HG03442 (cell line): ENCODE measurements around the gene RNF13.
A peak's percentile ranks its signal among the peaks of the same experiment; 100 is the strongest.

ENCODE experiments used
- ATAC-seq: cut with Tn5 transposase; IDR thresholded peaks from one replicate; pipeline ENCODE4 v1.9.1; 2021; ENCODE audit warnings: mild to moderate bottlenecking, moderate library complexity; ENCODE audit not compliant: unreplicated experiment

The RNF13 gene, protein sequence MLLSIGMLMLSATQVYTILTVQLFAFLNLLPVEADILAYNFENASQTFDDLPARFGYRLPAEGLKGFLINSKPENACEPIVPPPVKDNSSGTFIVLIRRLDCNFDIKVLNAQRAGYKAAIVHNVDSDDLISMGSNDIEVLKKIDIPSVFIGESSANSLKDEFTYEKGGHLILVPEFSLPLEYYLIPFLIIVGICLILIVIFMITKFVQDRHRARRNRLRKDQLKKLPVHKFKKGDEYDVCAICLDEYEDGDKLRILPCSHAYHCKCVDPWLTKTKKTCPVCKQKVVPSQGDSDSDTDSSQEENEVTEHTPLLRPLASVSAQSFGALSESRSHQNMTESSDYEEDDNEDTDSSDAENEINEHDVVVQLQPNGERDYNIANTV

DNA sequence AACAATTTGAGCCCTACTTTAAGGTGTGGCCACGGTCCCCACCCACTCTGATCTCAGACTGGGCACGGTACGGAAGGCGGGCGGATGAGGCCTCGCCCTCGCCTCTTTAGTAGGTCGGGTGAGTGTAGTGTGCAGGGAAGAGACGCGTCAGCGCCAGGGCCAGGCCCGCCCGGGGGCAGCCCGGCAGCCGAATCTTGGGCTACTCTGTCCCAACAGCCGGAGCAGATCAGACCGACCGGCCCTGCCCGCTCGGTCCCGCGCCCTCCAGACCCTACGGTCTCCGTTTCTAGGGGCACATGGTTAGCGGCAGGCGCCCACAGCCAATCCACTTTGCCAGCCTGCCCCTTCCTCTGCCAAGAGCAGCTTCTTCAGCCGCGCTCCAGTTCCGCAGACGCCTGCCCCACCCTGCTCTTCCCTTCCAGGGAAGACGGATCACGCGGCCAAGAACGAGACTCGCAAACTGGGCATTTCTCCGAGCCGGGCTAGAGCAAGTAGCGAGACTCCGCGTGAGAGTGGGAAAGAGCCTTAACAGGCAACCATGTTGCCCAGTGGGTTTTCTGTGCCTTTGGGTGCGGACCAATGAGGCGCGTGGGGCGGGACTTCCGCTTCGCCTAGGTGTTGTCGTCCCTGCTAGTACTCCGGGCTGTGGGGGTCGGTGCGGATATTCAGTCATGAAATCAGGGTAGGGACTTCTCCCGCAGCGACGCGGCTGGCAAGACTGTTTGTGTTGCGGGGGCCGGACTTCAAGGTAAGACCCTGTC, at the start of gene RNF13:
RNF13 (plus strand) TSS at position 610 of the 761 bp plus-strand sequence. CDS start 32,812 bp downstream, outside the sequence.
- ATAC-seq = peak; percentile 89

DNA sequence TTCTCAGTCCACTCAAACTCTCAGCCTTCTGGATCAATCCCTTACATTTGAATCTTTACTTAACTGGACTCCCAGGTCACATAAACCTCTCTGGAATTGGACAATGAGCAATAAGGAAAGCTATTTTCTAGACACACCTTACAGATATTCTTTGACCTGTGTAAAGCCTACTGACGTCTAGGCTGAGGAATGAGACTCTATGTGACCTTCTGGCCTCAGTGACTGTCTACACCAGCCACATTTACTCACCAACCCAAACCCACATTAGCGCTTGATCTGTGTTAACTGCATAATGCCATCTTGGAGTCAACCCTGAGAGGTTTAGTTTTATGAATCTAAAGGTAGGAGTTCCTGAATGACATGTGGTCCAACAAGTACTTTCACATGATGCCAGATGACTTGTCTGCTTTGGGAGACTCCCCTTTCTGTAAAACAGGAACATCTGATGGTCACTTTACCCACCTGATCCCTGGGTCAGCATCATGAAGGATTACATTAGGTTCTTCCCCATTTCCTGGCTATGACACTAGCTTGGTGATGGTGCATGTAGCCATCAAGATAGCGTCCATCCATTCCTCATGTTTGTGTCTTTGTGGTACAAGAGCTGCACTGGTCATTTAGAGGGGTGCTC, 49.3 kb upstream of the RNF13 start:
- ATAC-seq = no peak

DNA sequence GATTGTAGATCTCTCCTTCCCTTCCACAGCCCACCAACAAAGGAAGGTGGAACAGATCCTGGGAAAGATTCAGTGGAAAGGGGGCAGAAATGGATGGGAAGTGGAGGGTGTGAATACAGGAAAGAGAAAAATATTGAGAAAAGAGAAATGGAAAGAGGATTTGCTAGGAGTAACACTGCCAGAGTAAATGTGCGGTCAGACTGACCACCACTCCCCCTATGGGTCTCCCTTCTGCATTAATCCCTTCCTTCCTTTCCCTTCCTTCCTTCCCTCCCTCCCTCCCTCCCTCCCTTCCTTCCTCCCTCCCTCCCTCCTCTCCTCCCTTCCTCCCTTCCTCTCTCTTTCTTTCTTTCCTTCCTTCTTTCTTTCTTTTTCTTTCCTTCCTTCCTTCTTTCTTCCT, 48.7 kb upstream of the RNF13 start:
- ATAC-seq = no peak

DNA sequence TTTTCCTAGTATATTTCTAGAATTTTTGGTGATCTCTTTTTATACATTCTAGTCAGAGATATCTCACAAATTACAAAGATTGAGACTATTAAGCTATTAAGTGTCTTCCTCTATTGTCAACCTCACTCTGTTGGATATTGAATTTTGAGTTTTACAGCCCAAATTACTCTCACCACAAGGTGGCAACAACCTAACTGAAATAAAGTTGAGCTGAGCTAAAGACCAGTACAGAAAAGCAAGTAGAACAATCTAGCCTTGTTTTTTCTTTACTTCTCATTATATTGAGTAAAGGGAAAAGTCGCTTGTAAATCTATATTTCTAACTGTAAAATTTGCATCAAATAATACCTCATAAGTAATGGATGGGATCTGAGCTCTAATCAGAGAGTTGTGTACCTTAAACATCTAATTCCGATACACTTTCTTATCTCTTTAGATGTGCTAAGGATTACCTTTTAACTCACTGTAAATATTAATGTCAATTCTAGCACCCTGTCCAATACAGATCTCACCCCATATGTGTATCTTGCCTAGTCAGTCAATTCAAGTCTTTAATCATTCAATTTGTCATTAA, 47.2 kb upstream of the RNF13 start:
- ATAC-seq = no peak

DNA sequence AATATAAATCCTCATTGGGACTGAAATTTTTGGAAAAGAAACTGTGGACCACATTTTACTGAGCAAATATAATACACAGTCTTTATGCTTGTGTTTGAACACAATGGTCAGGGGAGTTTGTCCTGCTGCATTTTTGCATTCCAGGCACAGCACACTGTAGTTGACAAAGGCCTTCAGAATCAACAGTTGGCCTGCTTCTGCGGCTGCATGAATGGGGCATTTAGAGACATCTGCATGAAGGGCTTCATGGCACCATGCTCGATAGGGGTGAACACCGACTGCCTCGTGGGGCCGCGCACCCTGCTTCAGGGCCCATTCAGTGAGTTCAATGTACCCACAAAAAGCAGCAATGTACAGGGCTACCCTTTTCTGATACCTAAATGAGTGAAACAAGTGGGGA, 45.3 kb upstream of the RNF13 start:
- ATAC-seq = no peak

DNA sequence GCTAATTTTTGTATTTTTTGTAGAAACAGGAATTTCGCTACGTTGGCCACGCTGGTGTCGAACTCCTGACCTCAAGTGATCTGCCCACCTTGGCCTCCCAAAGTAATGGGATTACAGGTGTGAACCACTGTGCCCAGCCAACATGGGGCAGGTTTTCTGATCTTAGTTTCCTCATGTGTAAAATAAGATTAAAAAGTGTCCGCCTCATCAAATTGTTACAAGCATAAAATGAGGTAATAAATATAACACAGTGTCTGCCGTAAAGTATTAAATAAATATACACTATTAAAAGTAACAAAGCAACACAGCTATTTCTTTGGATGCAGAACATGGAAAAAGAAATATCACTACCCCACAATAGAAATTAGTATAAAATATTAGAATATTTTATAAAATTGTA, 44.3 kb upstream of the RNF13 start:
- no peak for ATAC-seq

DNA sequence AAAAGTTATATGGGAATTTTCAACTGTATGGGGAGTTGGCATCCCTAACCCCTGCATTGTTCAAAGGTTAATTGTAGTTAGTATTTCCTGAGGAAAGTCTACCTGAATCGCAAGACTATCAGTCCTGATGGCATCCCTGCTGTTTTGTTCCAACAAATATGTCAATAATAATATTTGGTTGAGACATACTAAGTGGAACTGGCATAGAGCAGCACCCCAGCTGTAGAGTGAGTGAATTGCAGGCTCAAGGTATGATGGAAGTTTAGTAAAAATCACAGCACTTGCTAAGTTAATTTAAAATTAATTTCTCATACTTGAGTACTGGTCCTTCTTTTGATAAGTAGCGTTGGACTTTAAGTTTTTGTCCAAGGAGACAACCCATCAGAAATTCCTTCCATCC, 42.8 kb upstream of the RNF13 start:
- no peak for ATAC-seq

DNA sequence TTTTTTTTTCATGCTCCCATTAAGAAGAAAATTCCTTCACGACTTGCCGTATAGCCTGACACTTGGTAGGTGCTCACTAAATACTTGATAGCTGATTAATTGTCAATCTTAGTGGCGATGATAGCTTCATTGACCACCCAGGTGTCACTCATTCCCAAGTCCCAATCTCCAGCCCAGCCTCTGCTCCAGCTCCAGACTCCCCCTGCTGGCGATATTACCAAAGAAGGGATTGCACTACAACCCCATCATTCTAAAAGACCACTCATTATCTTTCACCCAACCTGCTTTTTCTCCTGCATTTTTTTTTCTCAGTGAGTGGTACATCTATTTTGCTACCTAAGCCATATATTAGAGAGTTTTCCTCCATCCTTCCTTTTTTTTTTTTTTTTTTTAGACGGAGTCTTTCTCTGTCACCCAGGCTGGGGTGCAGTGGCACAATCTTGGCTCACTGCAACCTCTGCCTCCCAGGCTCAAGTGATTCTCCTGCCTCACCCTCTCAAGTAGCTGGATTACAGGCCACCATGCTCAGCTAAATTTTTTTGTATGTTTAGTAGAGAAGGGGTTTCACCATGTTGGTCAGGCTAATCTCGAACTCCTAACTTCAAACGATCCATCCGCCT, 41.3 kb upstream of the RNF13 start:
- ATAC-seq = no peak

DNA sequence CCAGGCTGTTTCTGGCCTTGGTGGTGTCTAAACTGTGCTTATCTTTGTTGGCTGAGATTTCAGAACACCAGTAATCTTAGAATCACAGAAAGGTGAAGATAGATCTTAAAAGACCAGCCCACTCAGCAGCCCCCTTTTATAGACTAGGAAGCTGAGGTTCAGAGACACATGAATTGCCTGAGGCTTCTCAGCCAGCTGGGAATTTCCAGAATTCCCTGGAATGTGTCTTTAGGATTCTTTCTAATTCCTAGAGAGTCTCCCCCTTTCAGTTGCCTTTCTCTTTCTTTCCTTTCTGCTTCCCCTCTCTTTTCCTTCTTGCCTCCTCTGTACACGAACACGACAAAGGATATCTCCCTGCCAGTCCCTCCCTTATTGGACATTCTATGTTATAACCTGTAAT, 40.2 kb upstream of the RNF13 start:
- ATAC-seq = no peak

DNA sequence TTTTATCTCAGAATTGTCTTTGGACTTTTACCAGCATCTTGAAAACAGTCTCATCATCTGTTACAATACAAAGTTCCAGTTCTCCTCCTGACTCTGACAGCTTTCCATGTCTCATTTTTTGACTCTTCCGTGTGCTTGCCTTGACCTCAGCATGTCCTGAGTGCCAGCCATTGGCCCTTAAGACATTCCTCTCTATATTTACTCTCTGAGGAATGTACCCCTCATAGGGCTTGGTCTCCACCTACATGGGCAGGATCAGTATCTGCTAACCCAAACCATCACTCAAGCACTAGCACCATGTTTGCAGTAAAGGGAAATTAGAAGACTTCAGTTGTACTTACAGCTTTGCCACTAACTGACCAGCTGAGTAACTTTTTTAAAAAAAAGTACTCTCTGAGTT, 36.8 kb upstream of the RNF13 start:
- ATAC-seq = no peak

DNA sequence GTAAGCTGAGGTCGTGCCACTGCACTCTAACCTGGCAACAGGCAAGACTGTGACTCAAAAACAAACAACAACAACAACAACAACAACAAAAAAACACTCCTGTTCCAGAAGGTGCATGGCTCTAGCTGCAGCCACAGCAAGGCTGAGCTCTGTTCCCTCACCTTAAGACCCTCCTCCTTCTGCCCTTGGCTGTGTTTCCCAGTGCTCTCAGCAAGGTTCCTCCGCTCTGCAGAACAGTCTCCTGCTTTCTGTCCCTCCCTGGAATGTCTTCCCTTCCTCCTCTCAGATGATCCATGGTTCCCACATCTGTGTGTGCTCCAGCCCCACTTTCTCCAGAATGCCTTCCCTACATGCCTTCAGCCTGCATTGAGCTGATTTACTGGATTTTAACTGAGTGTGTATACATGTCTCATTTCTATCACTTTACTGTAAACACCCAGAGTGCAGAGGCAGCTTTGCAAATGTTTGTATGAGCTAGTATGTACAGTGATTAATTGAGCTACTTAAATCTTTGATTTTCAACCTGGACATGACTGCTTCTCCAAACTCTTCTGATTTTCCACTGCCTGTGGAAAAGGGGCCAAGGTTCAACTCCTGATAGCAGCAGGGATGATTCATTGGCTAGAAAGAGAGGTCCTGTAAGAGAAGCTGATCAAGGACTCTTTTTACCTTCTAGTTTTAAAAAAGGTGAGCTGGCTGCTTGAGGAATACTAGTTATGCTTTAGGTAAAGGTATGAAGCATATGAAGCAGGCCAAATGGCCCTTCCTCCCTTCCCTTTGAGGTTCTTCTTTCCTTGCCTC, 35.4 kb upstream of the RNF13 start:
- ATAC-seq = no peak

DNA sequence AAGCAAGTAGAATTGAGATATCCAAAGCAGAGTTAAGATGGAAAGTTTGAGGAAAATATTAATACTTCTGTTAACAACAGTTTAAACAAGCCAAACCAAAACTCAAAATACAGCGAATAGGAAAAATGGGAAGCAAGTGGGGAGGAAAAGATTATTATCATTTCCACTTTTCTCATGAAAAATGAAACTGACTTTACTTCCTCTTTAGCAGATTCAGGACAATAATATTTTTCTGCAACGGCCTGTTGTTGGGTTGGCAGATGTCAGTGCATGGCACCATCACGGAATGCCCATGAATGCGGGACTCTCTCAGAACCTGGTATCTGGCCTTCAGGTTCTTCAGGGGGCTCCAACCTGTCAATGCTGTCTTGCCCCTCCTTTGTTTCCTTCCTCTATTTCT, 31.8 kb upstream of the RNF13 start:
- no peak for ATAC-seq

DNA sequence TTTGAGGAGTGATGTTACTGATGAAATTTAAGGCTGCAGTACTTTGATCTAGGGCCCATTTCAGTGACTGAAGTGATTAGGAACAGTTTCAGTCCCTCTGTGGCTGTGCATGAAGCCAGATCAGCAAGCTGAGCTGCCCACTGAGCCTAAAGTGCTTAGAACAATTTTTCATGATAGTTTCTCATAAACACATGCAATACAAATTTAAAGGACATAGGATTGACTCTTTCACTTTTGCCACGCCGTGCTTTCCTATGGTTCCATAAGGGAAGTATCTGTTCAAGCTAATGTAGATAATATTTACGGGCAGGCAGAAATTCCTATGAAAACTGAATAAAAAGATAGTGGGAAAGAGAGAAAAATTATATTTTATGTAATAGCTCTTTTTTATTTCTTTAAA, 31.3 kb upstream of the RNF13 start:
- no peak for ATAC-seq

DNA sequence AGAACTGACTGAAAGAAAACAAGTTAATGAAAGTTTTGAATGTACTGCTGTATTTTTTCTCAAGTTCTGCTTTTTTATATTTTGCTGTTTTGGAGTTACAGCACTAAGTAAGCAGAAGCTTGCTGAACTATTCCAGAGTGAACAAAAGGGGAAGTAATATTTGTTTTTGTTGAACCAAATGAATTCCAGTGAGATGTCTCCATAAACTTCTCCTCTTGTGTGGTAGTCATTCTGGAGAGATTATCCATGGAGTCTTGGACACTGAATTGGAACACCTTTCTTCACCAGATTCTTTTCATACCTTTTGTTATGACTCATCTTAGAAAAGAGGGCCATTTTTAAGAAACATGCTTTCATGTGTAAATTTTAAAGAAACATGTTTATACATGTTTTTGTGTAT, 29.4 kb upstream of the RNF13 start:
- no peak for ATAC-seq

DNA sequence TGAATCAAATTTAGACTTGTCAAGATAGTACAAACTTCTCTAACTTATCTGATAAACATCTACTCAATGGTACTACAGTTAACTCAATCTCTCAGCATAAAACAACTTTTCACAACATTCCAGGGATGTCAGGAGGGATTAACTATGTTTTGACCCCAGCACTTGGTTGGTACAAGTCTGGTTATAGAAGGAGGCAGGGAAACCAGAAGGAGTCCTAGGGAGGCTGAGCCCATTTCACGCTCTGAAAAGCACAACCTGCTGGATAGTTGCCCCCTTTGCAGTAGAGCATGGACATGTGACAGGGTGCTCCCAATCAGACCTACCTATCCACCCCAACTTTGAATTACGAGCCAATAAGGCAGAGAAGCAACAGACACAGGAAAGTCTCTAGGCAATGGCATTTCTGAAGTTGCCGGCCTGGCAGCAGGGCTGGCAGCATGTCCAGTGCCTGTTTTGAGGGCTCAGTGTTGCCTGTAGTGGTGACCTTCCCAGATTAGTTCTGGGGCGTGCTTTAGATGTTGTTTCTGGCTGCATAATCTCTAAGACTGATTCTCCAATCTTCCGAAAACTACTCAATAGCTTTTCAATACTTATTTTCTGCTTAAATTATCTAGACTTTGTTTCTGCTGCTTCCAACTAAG, 28.8 kb upstream of the RNF13 start:
- no peak for ATAC-seq

DNA sequence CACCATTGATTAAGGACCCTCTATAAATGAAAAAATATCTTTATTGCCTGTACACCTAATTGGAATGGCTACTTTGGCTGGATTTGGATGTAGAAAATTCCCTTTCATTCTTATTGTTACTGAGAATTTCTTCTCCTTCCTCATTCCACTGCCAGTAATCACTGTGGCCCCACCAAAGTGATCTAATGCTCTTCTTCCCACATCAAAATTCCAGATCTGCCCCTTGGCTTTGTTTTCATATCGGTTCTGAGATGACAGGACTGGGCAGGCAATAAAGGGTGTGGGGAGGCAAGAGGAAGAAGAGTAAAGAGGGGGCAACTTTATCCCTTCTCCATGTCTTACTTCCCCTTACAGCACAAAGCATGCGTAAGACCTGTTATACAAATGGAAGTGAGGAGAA, 22.7 kb upstream of the RNF13 start:
- ATAC-seq = no peak

DNA sequence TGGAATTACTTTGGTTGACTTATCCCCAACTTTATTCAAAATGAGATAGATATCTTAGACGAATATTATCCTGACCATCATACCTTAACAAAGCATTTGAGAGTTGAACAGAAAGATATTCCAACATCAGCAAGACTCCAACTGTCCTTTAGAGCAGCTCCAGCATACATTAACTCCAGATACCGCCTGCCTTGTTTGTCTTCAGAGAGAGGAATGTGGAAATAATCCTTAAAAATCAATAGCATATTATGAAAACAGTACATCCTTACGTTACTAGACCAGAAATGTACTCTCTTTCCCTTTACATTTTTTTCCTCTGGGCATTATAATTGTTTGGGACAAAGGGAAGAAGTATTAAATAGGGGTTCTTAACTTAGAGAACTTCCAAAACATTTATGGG, 22.3 kb upstream of the RNF13 start:
- ATAC-seq = no peak

DNA sequence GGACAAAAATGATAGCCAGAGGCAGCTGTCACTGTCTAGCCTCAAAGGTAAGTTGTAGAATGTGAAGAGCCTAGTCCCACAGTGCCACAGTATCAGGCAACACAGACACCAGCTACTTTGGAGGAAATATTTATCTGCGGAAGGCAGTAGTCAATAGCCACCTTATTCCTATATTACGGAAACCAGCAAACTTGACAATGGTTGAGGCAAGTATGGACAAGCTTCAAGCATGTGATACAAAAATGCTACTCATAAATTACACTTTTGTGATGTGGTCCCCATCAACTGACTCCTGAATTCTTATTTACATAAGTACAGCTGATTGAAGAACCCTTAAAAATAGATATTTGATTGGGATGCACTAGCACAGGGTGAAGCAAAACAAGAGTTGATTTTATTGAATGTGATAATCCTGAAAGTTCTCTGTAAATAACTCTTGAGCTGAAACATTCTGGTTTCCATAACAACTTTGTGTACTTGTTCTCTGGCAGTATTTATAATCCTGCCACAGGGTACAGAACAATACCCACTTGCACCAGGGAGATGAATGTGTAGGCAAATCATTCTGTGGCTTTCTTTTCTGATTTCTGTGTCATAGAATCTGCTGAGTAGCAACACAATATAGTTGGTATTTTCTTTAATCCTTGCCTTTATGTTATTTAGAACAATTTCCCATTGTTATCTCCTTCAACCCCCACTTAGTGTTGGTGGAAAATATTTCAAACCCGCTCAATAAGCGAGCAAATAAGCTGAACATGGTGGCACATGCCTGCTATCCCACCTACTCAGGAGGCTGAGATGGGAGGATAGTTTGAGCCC, 20.4 kb upstream of the RNF13 start, which contains the start of gene ANKUB1:
ANKUB1 (minus strand) TSS at position 103 of the 819 bp plus-strand sequence. CDS start 188 bp downstream, outside the sequence.
- no peak for ATAC-seq

DNA sequence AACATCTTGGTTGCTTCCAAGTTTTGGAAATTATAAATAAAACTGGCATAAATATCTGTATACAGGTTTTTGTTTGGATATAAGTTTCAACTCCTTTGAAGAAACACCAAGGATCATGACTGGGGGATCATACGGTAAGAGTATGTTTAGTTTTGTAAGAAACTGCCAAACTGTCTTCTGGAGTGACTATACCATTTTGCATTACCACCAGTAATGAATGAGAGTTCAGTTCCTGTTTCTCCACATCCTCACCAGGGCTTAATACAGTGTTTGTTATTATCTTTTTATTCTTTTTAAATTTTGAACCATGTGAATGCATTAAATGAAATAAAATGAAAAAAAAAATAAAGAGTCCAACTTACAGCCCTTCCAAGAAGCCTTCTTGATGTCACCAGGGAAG, 17.0 kb upstream of the RNF13 start:
- ATAC-seq = no peak
